Psoas muscle (tissue), 8 donors: Measurements from ENCODE around the gene CRYGN. TPM values are rescaled to one million over a fixed set of nuclear protein-coding genes. Genes with fewer than 3 reads are reported as not detected.

ENCODE experiments used
- ATAC-seq, 4 donors: fragments of 200-7000 bp; cut with Tn5 transposase; one replicate each; pipeline ENCODE4 v1.9.1; 2020; ENCODE audit warnings: moderate library complexity in 3 of 4, mild to moderate bottlenecking in 2 of 4
- DNase-seq, 2 donors: peaks; one replicate each; pipeline ENCODE4 v3.0.0-alpha.2; 2020
- H3K27ac ChIP-seq: fragments of 200-600 bp; one replicate; pipeline ENCODE4 v1.8.0; 2022
- H3K27me3 ChIP-seq, 3 donors: fragments of 200-600 bp in 1 of 3; one replicate each; pipeline versions ENCODE4 v1.6.1 to v1.8.0; 2013 to 2022; ENCODE audit warnings: low read length in 2 of 3, mild to moderate bottlenecking in 2 of 3, moderate library complexity in 1 of 3; ENCODE audit not compliant: insufficient read depth in 3 of 3
- H3K36me3 ChIP-seq, 2 donors: fragments of 200-600 bp in 1 of 2; one replicate each; pipeline versions ENCODE4 v1.6.1 to v1.8.0; 2013 to 2022; ENCODE audit warnings: low read depth in 1 of 2, mild to moderate bottlenecking in 1 of 2, moderate library complexity in 1 of 2; ENCODE audit not compliant: insufficient read depth in 1 of 2
- H3K4me1 ChIP-seq: fragments of 200-600 bp; one replicate; pipeline ENCODE4 v1.8.0; 2022
- H3K4me3 ChIP-seq: fragments of 200-600 bp; one replicate; pipeline ENCODE4 v1.8.0; 2022; ENCODE audit warnings: mild to moderate bottlenecking
- H3K9me3 ChIP-seq: fragments of 200-600 bp; one replicate; pipeline ENCODE4 v1.8.0; 2022
- WGBS, 3 donors: extraction: QIAGEN DNeasy Blood & Tissue Kit; methylation state at CpG; one replicate each; pipeline versions ENCODE4 v1.1.6 to v1.1.7; 2013; 5-methylcytosine and 5-hydroxymethylcytosine counted together
- intact Hi-C, 2 donors: fragments of 100-400 bp; cut with DNase I; formaldehyde crosslinking; loops; one replicate each; pipeline versions ENCODE4 v1.11.0 to v1.14.2; 2022
- polyA plus RNA-seq, 3 donors: library from polyadenylated mRNA; stranded (reverse); fragments of 200-250 nt; gene quantifications; one replicate each; pipeline ENCODE4 v1.2.3, GENCODE V29; 2013
- total RNA-seq, 4 donors: library from RNA; stranded (reverse); fragmentation: NEBNext Ultra II Directional in 2 of 4; extraction: Animal tissue kit (Norgen Biotek cat#: 25700) in 2 of 4; gene quantifications; one replicate each; pipeline versions ENCODE4 v1.2.1 to v1.2.4, GENCODE V29; 2021 to 2023
- TF ChIP-seq, protein P1 (sequence below): fragments of 200-600 bp; IDR thresholded peaks from one replicate; pipeline ENCODE4 v1.8.0; 2022; ENCODE audit warnings: antibody characterized with exemption
- donor health status: healthy with polysubstance abuse.
- donor health status: DM: no; HTN: no; CAD: no; lungs with moderate emphysema.
- donor health status: Bipolar disorder and iron deficiency.
- donor health status: healthy.
- donor health status: DM: yes; HTN: yes; CAD: no.
- donor health status: DM: no; HTN: no; CAD: no.
- donor health status: DM: no; HTN: no; CAD: no.
- donor health status: DM: yes; HTN: yes; CAD: no.

The CRYGN gene
- total and polyA plus RNA-seq, 7 donors = 0.12 to 0.15 TPM; not detected in 5

- TF ChIP-seq, protein P1, sequence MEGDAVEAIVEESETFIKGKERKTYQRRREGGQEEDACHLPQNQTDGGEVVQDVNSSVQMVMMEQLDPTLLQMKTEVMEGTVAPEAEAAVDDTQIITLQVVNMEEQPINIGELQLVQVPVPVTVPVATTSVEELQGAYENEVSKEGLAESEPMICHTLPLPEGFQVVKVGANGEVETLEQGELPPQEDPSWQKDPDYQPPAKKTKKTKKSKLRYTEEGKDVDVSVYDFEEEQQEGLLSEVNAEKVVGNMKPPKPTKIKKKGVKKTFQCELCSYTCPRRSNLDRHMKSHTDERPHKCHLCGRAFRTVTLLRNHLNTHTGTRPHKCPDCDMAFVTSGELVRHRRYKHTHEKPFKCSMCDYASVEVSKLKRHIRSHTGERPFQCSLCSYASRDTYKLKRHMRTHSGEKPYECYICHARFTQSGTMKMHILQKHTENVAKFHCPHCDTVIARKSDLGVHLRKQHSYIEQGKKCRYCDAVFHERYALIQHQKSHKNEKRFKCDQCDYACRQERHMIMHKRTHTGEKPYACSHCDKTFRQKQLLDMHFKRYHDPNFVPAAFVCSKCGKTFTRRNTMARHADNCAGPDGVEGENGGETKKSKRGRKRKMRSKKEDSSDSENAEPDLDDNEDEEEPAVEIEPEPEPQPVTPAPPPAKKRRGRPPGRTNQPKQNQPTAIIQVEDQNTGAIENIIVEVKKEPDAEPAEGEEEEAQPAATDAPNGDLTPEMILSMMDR = no peak
- intact Hi-C loops = no loop called here
- no peak for DNase-seq
- Histone ChIP-seq H3K27ac (no peak overlapping the region), H3K4me1 (no peaks in the 10 kb centered on the region), H3K4me3 (no peak overlapping the region), H3K9me3 (no peaks in the 10 kb centered on the region), H3K36me3 (no peaks in the 10 kb centered on the region), H3K27me3 (peaks cover 0 to 3% (median 2%) of the 10 kb centered on the region in 3 donors)
- ATAC-seq = no peak
- 74 to 88% (median 85%) methylated on average over 7 of the region's 7 CpGs for WGBS, 3 donors
These were observed 40.7 kb downstream of the CRYGN start for GRCh38 chr7:151399305-151399601.

- 86 to 92% (median 91%) methylated on average over 18 to 19 of the region's 19 CpGs for WGBS, 3 donors
- H3K27me3 ChIP-seq = peaks cover 0 to 5% (median 2%) of the 10 kb centered on the region in 3 donors
- peak in 1 of 2 donors; percentile 32 for DNase-seq
- H3K4me3 ChIP-seq = no peak overlapping the region
- no peak overlapping the region for H3K27ac ChIP-seq
- no peaks in the 10 kb centered on the region for H3K4me1 ChIP-seq
- no peaks in the 10 kb centered on the region for H3K36me3 ChIP-seq
- intact Hi-C loops = no loop called here
- ATAC-seq = no peak
- no peaks in the 10 kb centered on the region for H3K9me3 ChIP-seq
- TF ChIP-seq, protein P1 = no peak
These were observed 41.3 kb downstream of the CRYGN start for GRCh38 chr7:151398446-151399304.

DNA sequence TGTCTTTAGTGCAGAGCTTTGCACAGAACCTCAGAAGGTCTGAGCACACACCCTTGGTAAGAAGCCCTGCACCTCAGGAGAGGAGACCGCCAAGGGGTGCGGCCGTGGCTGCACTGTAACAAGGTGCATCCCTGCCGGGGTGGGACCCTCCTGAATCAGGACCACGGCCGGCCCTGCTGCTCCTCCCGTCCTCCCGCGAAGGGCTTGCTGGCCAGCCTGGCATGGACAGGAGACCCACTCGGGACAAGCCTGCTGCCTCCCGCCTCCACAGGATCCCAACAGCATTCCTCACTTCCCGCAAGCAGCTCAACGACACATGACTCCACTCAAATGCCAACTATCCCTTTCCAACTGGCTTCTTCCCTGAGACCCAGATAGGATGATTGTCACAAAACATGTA, 42.9 kb downstream of the CRYGN start:
- ATAC-seq = no peak
- intact Hi-C loops = no loop called here
- DNase-seq = peak in 1 of 2 donors; percentile 50
- Histone ChIP-seq H3K9me3 (no peaks in the 10 kb centered on the region), H3K27ac (no peak overlapping the region), H3K4me1 (no peaks in the 10 kb centered on the region), H3K36me3 (no peaks in the 10 kb centered on the region), H3K27me3 (peaks cover 0 to 15% (median 2%) of the 10 kb centered on the region in 3 donors), H3K4me3 (no peak overlapping the region)
- 85 to 87% (median 86%) methylated on average over 13 of the region's 13 CpGs for WGBS, 3 donors
- TF ChIP-seq, protein P1 = no peak

- H3K4me1 ChIP-seq = no peaks in the 10 kb centered on the region
- ATAC-seq (no peak), DNase-seq (peak in 1 of 2 donors; percentile 17)
- no peaks in the 10 kb centered on the region for H3K9me3 ChIP-seq
- no peak overlapping the region for H3K4me3 ChIP-seq
- TF ChIP-seq, protein P1 = no peak
- H3K36me3 ChIP-seq = no peaks in the 10 kb centered on the region
- WGBS, 3 donors = 81 to 90% (median 84%) methylated on average over 9 to 10 of the region's 10 CpGs
- H3K27ac ChIP-seq = no peak overlapping the region
- intact Hi-C loops = no loop called here
- peaks cover 0 to 15% (median 2%) of the 10 kb centered on the region in 3 donors for H3K27me3 ChIP-seq
These were observed 43.5 kb downstream of the CRYGN start for GRCh38 chr7:151396328-151396970.
